IMR-90 (cell line): ENCODE measurements around the gene BARX1. TPM values are rescaled to one million over a fixed set of nuclear protein-coding genes. Genes with fewer than 3 reads are reported as not detected.

ENCODE experiments used
- ATAC-seq: fragments of 200-7000 bp; cut with Tn5 transposase; 2 replicates; pipeline ENCODE4 v1.9.1; 2020; ENCODE audit warnings: low read depth, mild to moderate bottlenecking, moderate library complexity
- BruUV-seq: library from RNA; stranded (reverse); fragments of 400-500 nt; replicated peaks from 2 replicates; lab custom pipeline; 2021; lab: Mats Ljungman, UMichigan
- CTCF ChIA-PET: fragments of 300-600 bp; formaldehyde crosslinking; extraction: SDS; loops from one replicate; lab custom pipeline; 2021; ENCODE audit warnings: antibody characterized with exemption; lab: Yijun Ruan, JAX
- POLR2A ChIA-PET: fragments of 300-600 bp; sonication (Branson Sonifier 250); formaldehyde crosslinking; loops from one replicate; lab custom pipeline; 2022; ENCODE audit warnings: antibody characterized with exemption; ENCODE audit not compliant: unreplicated experiment; lab: Charles Lee
- DNase-seq: peaks from one replicate; pipeline ENCODE4 v3.0.0; 2013
- H2AFZ ChIP-seq: replicated peaks from 2 replicates; pipeline ENCODE3; 2013; ENCODE audit warnings: low read length, mild to moderate bottlenecking; ENCODE audit not compliant: poor library complexity
- H2AK5ac ChIP-seq: 2 replicates; pipeline ENCODE4 v1.6.1; 2013; ENCODE audit warnings: low read depth, low read length, inconsistent platforms
- H2AK9ac ChIP-seq: replicated peaks from 2 replicates; pipeline ENCODE3; 2013; ENCODE audit warnings: mild to moderate bottlenecking, low read depth, low read length, moderate library complexity; ENCODE audit not compliant: poor library complexity
- H2BK120ac ChIP-seq: 2 replicates; pipeline ENCODE4 v1.6.1; 2013; ENCODE audit warnings: low read depth, low read length, inconsistent platforms
- H2BK15ac ChIP-seq: 3 replicates; pipeline ENCODE4 v1.6.1; 2013; ENCODE audit warnings: low read depth, low read length, inconsistent platforms
- H2BK20ac ChIP-seq: 2 replicates; pipeline ENCODE4 v1.6.1; 2013; ENCODE audit warnings: low read depth, mild to moderate bottlenecking, inconsistent platforms, low read length, moderate library complexity
- H2BK5ac ChIP-seq: 2 replicates; pipeline ENCODE4 v1.6.1; 2013; ENCODE audit warnings: mild to moderate bottlenecking, low read depth, low read length, inconsistent platforms; ENCODE audit not compliant: poor library complexity, severe bottlenecking
- H3K14ac ChIP-seq: replicated peaks from 2 replicates; pipeline ENCODE4 v1.6.1; 2013; ENCODE audit warnings: low read depth, low read length, inconsistent platforms
- H3K18ac ChIP-seq: 2 replicates; pipeline ENCODE4 v1.6.1; 2013; ENCODE audit warnings: low read depth, low read length, control low read depth
- H3K23ac ChIP-seq: 2 replicates; pipeline ENCODE4 v1.6.1; 2013; ENCODE audit warnings: low read depth, low read length, inconsistent platforms
- H3K27ac ChIP-seq: 2 replicates; pipeline ENCODE4 v1.5.1; 2013; ENCODE audit warnings: mild to moderate bottlenecking, control low read depth, low read length; ENCODE audit not compliant: insufficient read depth
- H3K27me3 ChIP-seq: 2 replicates; pipeline ENCODE4 v1.6.1; 2013; ENCODE audit warnings: low read length; ENCODE audit not compliant: control insufficient read depth, insufficient read depth
- H3K36me3 ChIP-seq: 2 replicates; pipeline ENCODE4 v1.6.1; 2013; ENCODE audit warnings: low read length, mixed read lengths; ENCODE audit not compliant: control insufficient read depth, insufficient read depth
- H3K4ac ChIP-seq: 2 replicates; pipeline ENCODE4 v1.6.1; 2013; ENCODE audit warnings: low read depth, low read length, inconsistent platforms
- H3K4me1 ChIP-seq: 2 replicates; pipeline ENCODE4 v1.6.1; 2013; ENCODE audit warnings: low read length, mixed read lengths; ENCODE audit not compliant: control insufficient read depth, insufficient read depth
- H3K4me2 ChIP-seq: 2 replicates; pipeline ENCODE4 v1.6.1; 2013; ENCODE audit warnings: low read depth, mild to moderate bottlenecking, control low read depth, low read length, moderate library complexity
- H3K4me3 ChIP-seq: 2 replicates; pipeline ENCODE4 v1.5.1; 2013; ENCODE audit warnings: low read depth, mild to moderate bottlenecking, control low read depth, low read length, moderate library complexity; ENCODE audit not compliant: insufficient read depth
- H3K56ac ChIP-seq: 2 replicates; pipeline ENCODE4 v1.6.1; 2013; ENCODE audit warnings: low read length, inconsistent platforms; ENCODE audit not compliant: insufficient read depth; ENCODE audit errors: extremely low read depth
- H3K79me1 ChIP-seq, 2 experiments: 2 replicates each; pipeline ENCODE4 v1.6.1; 2013; ENCODE audit warnings: low read length in 2 of 2, inconsistent platforms in 1 of 2, low read depth in 1 of 2
- H3K9ac ChIP-seq: 2 replicates; pipeline ENCODE4 v1.6.1; 2013; ENCODE audit warnings: low read depth, low read length, control low read depth
- H3K9me1 ChIP-seq: 2 replicates; pipeline ENCODE4 v1.6.1; 2013; ENCODE audit warnings: low read length, inconsistent platforms; ENCODE audit not compliant: insufficient read depth
- H3K9me3 ChIP-seq: 2 replicates; pipeline ENCODE4 v1.6.1; 2013; ENCODE audit warnings: low read length; ENCODE audit not compliant: control insufficient read depth, insufficient read depth
- H4K20me1 ChIP-seq: 2 replicates; pipeline ENCODE4 v1.6.1; 2013; ENCODE audit warnings: low read length, inconsistent platforms; ENCODE audit not compliant: insufficient read depth
- H4K5ac ChIP-seq: 2 replicates; pipeline ENCODE4 v1.6.1; 2013; ENCODE audit warnings: mild to moderate bottlenecking, low read depth, low read length, control low read depth
- H4K8ac ChIP-seq, 2 experiments: 2 replicates each; pipeline ENCODE4 v1.6.1; 2013; ENCODE audit warnings: low read depth in 2 of 2, low read length in 2 of 2, control low read depth in 1 of 2, inconsistent platforms in 1 of 2
- H4K91ac ChIP-seq: 2 replicates; pipeline ENCODE4 v1.6.1; 2013; ENCODE audit warnings: low read depth, low read length, inconsistent platforms; ENCODE audit not compliant: insufficient read depth
- BHLHE40 ChIP-seq: fragments of 150-350 bp; IDR thresholded peaks from 2 replicates; pipeline ENCODE4 v1.6.1; 2016; ENCODE audit warnings: mild to moderate bottlenecking, low read depth, low read length
- CEBPB ChIP-seq: IDR thresholded peaks from 2 replicates; pipeline ENCODE4 v1.6.1; 2012; ENCODE audit warnings: low read depth, low read length, improper control_type of control experiment
- CHD1 ChIP-seq: IDR thresholded peaks from 2 replicates; pipeline ENCODE4 v1.6.1; 2012; ENCODE audit warnings: low read depth, low read length, improper control_type of control experiment
- FOS ChIP-seq: fragments of 150-350 bp; IDR thresholded peaks from 2 replicates; pipeline ENCODE4 v1.6.1; 2016; ENCODE audit warnings: low read depth, low read length
- MAFK ChIP-seq: IDR thresholded peaks from 2 replicates; pipeline ENCODE4 v1.6.1; 2012; ENCODE audit warnings: low read depth, low read length, improper control_type of control experiment
- MAZ ChIP-seq: IDR thresholded peaks from 2 replicates; pipeline ENCODE4 v1.6.1; 2012; ENCODE audit warnings: low read depth, mild to moderate bottlenecking, low read length, improper control_type of control experiment, moderate library complexity, borderline replicate concordance
- MXI1 ChIP-seq: IDR thresholded peaks from 2 replicates; pipeline ENCODE4 v1.6.1; 2012; ENCODE audit warnings: low read depth, mild to moderate bottlenecking, low read length, moderate library complexity, borderline replicate concordance
- NFE2L2 ChIP-seq: fragments of 150-350 bp; IDR thresholded peaks from 2 replicates; pipeline ENCODE4 v1.6.1; 2016; ENCODE audit warnings: low read depth, mild to moderate bottlenecking, low read length
- POLR2A ChIP-seq: IDR thresholded peaks from 2 replicates; pipeline ENCODE4 v1.6.1; 2012; ENCODE audit warnings: mild to moderate bottlenecking, low read depth, low read length
- RAD21 ChIP-seq: IDR thresholded peaks from 2 replicates; pipeline ENCODE4 v1.6.1; 2012; ENCODE audit warnings: low read length, improper control_type of control experiment
- RCOR1 ChIP-seq: IDR thresholded peaks from 2 replicates; pipeline ENCODE4 v1.6.1; 2012; ENCODE audit warnings: mild to moderate bottlenecking, low read length, improper control_type of control experiment; ENCODE audit not compliant: insufficient replicate concordance
- RFX5 ChIP-seq: IDR thresholded peaks from 2 replicates; pipeline ENCODE4 v1.8.0; 2012; ENCODE audit warnings: low read depth, mild to moderate bottlenecking, low read length, moderate library complexity
- SMC3 ChIP-seq: fragments of 150-350 bp; IDR thresholded peaks from 2 replicates; pipeline ENCODE4 v1.6.1; 2016; ENCODE audit warnings: low read depth, mild to moderate bottlenecking, antibody characterized with exemption, low read length, moderate library complexity
- WGBS, 2 experiments: methylation state at CpG; one replicate each; pipeline versions ENCODE4 v1.1.5 to v1.1.7; 2013; ENCODE audit warnings: missing lambda C conversion rate in 2 of 2; ENCODE audit not compliant: insufficient read length in 1 of 2; ENCODE audit errors: extremely low coverage in 2 of 2; 5-methylcytosine and 5-hydroxymethylcytosine counted together
- dilution Hi-C: fragments of 300-500 bp; cut with HindIII; formaldehyde crosslinking; loops from one replicate; pipeline ENCODE4 v1.14.3; 2018; ENCODE audit warnings: low sequenced_read_pairs; ENCODE audit not compliant: unreplicated experiment
- in situ Hi-C: fragments of 300-500 bp; cut with MboI; formaldehyde crosslinking; loops from 3 replicates; pipeline ENCODE4 v1.14.3; 2019; ENCODE audit warnings: low sequenced_read_pairs, inconsistent platforms, mixed read lengths
- intact Hi-C: fragments of 100-400 bp; cut with micrococcal nuclease; formaldehyde crosslinking; loops from 2 replicates; pipeline ENCODE4 v1.10.0; 2022
- polyA plus RNA-seq, 3 experiments: library from polyadenylated mRNA; depleted of rRNA; stranded (reverse); fragments of >200 nt; gene quantifications; 2 replicates each; pipeline ENCODE4 v1.2.3, GENCODE V29; 2012; ENCODE audit warnings: low replicate concordance in 1 of 3
- total RNA-seq: library from RNA; depleted of rRNA; stranded (reverse); fragments of >200 nt; gene quantifications from 2 replicates; pipeline ENCODE4 v1.2.3, GENCODE V29; 2012
- TF ChIP-seq, protein P1 (sequence below): fragments of 150-350 bp; IDR thresholded peaks from 2 replicates; pipeline ENCODE4 v1.6.1; 2017; ENCODE audit warnings: mild to moderate bottlenecking, antibody characterized with exemption, low read length, low read depth
- TF ChIP-seq, protein P2 (sequence below): fragments of 150-350 bp; IDR thresholded peaks from 2 replicates; pipeline ENCODE4 v1.6.1; 2016; ENCODE audit warnings: low read depth, mild to moderate bottlenecking, low read length, moderate library complexity, borderline replicate concordance
- TF ChIP-seq, protein P3 (sequence below): conservative IDR thresholded peaks from 2 replicates; pipeline ENCODE4 v1.5.1; 2012; ENCODE audit warnings: mild to moderate bottlenecking, low read depth, low read length, improper control_type of control experiment

BARX1 gene
- total and polyA plus RNA-seq, 2 of the 4 experiments (the other 2 are of a cell fraction), result not detected

- H4K20me1 ChIP-seq, result no peaks in the 10 kb centered on the region; the same call in 1 of the 2 replicates
- dilution Hi-C loops, result no loop called here
- peaks cover 33% of the 10 kb centered on the region for H3K27me3 ChIP-seq
- H3K4me2 ChIP-seq, result no peak overlapping the region
- H3K36me3 ChIP-seq, result no peaks in the 10 kb centered on the region
- no peak overlapping the region for H2BK5ac ChIP-seq
- H3K9me1 ChIP-seq, result no peaks in the 10 kb centered on the region
- in situ Hi-C loops, result loop anchor here (5.0 to 25.0 kb wide), 3 partner anchors 272 to 802 kb away; no protein-coding TSS in a partner anchor
- H3K18ac ChIP-seq, result no peak overlapping the region
- no peak overlapping the region for H4K5ac ChIP-seq
- H3K4me1 ChIP-seq, result peaks cover 7% of the 10 kb centered on the region; the same call in 1 of the 2 replicates
- H2AFZ ChIP-seq, result no peak overlapping the region
- no peak overlapping the region for H2BK15ac ChIP-seq
- ChIA-PET POLR2A (no interaction called here), CTCF (interaction anchor here (0.7 kb wide), 1 partner anchor 282 kb away, joined by 3 read pairs; no protein-coding TSS in a partner anchor)
- H3K9me3 ChIP-seq, result no peaks in the 10 kb centered on the region; the same call in 1 of the 2 replicates
- no peak for TF ChIP-seq BHLHE40
- no peak for TF ChIP-seq SMC3
- TF ChIP-seq, protein P1, sequence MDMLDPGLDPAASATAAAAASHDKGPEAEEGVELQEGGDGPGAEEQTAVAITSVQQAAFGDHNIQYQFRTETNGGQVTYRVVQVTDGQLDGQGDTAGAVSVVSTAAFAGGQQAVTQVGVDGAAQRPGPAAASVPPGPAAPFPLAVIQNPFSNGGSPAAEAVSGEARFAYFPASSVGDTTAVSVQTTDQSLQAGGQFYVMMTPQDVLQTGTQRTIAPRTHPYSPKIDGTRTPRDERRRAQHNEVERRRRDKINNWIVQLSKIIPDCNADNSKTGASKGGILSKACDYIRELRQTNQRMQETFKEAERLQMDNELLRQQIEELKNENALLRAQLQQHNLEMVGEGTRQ, result no peak
- no peak for TF ChIP-seq CHD1
- TF ChIP-seq FOS, result no peak
- TF ChIP-seq, protein P2, sequence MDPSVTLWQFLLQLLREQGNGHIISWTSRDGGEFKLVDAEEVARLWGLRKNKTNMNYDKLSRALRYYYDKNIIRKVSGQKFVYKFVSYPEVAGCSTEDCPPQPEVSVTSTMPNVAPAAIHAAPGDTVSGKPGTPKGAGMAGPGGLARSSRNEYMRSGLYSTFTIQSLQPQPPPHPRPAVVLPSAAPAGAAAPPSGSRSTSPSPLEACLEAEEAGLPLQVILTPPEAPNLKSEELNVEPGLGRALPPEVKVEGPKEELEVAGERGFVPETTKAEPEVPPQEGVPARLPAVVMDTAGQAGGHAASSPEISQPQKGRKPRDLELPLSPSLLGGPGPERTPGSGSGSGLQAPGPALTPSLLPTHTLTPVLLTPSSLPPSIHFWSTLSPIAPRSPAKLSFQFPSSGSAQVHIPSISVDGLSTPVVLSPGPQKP, result no peak
- no peak for TF ChIP-seq MAZ
- TF ChIP-seq RCOR1, result no peak
- TF ChIP-seq NFE2L2, result no peak
- TF ChIP-seq RAD21, result no peak
- TF ChIP-seq MXI1, result no peak
- TF ChIP-seq RFX5, result no peak
- TF ChIP-seq CEBPB, result no peak
- TF ChIP-seq, protein P3, sequence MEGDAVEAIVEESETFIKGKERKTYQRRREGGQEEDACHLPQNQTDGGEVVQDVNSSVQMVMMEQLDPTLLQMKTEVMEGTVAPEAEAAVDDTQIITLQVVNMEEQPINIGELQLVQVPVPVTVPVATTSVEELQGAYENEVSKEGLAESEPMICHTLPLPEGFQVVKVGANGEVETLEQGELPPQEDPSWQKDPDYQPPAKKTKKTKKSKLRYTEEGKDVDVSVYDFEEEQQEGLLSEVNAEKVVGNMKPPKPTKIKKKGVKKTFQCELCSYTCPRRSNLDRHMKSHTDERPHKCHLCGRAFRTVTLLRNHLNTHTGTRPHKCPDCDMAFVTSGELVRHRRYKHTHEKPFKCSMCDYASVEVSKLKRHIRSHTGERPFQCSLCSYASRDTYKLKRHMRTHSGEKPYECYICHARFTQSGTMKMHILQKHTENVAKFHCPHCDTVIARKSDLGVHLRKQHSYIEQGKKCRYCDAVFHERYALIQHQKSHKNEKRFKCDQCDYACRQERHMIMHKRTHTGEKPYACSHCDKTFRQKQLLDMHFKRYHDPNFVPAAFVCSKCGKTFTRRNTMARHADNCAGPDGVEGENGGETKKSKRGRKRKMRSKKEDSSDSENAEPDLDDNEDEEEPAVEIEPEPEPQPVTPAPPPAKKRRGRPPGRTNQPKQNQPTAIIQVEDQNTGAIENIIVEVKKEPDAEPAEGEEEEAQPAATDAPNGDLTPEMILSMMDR, result no peak
- TF ChIP-seq POLR2A, result no peak
- TF ChIP-seq MAFK, result no peak
- no peak for DNase-seq
- no peak overlapping the region for H4K8ac ChIP-seq
- H3K9ac ChIP-seq, result no peak overlapping the region
- no peak overlapping the region for H3K4me3 ChIP-seq
- H2BK20ac ChIP-seq, result no peak overlapping the region
- H3K27ac ChIP-seq, result no peak overlapping the region
- no peak for ATAC-seq
- no peak overlapping the region for H3K23ac ChIP-seq
- H3K79me1 ChIP-seq, result no peaks in the 10 kb centered on the region
- no TSS peak for BruUV-seq
- H3K56ac ChIP-seq, result no peak overlapping the region
- H4K91ac ChIP-seq, result no peak overlapping the region
- no peak overlapping the region for H3K4ac ChIP-seq
- intact Hi-C loops, result loop anchor here (5.0 to 10.0 kb wide), 3 partner anchors 137 to 800 kb away; no protein-coding TSS in a partner anchor
- H2AK5ac ChIP-seq, result no peak overlapping the region
- H3K14ac ChIP-seq, result no peak overlapping the region
- no peak overlapping the region for H2BK120ac ChIP-seq
- no CpG with 5 or more reads among the region's 4 CpGs for WGBS, 2 experiments
- no peak overlapping the region for H2AK9ac ChIP-seq
Measured at GRCh38 chr9:93964685-93965084, 9.5 kb upstream of the BARX1 start.
